ENCODE data around the gene SLC9A3. TPM values are rescaled to one million over a fixed set of nuclear protein-coding genes. Genes with fewer than 3 reads are reported as not detected.

Gene SLC9A3
- total and polyA plus RNA-seq, 2 of the 13 experiments (the other 11 are each of a cell fraction or from before 2014, with no cell fraction given) = 1.5 to 1.8 TPM

DNA sequence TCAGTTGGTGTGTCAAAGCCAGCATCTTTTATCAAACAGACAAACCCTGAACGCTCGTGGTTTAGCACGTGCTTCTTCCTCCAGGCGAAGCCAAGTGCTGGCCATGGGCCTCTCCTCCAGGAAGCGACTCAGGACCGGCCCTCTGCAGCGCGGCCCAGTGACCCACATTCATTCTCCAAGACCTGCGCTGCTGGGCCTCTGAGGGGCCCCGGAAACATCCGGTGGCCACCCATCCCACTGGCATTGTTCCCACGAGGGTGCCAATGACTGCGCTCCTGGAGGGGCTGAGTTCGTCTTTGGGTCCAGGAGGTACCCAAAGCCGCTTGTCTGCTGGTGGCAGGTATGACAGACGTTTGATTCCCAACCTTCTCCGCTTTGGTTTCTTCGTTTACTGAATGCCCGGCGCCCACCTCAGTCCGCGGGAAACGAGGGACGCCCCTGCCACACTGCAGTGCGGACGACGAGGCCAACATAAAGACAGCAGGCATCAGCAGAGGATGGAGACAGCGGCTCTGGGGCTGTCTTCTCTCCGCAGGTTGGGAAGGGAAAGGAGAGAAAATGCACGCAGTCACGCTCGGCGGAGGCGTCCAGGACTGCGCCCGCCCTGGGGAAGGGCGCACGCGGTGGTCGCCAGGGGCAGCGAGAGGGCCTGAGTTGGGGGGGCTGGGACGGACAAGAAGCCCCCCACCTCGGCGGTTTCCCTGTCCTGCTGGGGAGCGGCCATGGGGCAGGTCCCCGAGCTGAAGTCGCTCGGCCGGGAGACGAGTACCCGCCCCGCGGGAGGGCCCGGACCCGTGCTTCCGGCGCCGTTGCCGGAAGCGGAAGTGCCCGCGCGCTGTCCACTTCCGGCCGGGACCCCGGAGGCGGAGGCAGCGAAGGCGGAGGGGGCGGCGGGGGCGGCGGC is 81.7 kb downstream of the SLC9A3 start, which contains the start of gene EXOC3 (continued):
- TF ChIP-seq, protein P1, sequence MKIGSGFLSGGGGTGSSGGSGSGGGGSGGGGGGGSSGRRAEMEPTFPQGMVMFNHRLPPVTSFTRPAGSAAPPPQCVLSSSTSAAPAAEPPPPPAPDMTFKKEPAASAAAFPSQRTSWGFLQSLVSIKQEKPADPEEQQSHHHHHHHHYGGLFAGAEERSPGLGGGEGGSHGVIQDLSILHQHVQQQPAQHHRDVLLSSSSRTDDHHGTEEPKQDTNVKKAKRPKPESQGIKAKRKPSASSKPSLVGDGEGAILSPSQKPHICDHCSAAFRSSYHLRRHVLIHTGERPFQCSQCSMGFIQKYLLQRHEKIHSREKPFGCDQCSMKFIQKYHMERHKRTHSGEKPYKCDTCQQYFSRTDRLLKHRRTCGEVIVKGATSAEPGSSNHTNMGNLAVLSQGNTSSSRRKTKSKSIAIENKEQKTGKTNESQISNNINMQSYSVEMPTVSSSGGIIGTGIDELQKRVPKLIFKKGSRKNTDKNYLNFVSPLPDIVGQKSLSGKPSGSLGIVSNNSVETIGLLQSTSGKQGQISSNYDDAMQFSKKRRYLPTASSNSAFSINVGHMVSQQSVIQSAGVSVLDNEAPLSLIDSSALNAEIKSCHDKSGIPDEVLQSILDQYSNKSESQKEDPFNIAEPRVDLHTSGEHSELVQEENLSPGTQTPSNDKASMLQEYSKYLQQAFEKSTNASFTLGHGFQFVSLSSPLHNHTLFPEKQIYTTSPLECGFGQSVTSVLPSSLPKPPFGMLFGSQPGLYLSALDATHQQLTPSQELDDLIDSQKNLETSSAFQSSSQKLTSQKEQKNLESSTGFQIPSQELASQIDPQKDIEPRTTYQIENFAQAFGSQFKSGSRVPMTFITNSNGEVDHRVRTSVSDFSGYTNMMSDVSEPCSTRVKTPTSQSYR (CRISPR knock-in tag; IDR thresholded peaks at IDR 0.05; ENCODE audit: borderline replicate concordance) = no peak
- TF ChIP-seq ZNF33A (CRISPR knock-in tag; IDR thresholded peaks at IDR 0.05; ENCODE audit: borderline replicate concordance) (no peak), ZNF232 (CRISPR knock-in tag; IDR thresholded peaks at IDR 0.05; ENCODE audit: borderline replicate concordance) (0 out of 2 replicates have a peak, but pooled peaks have one; percentile 4), FOXK2 (IDR thresholded peaks at IDR 0.05) (no peak), MATR3 (CRISPR knock-in tag; IDR thresholded peaks at IDR 0.05) (no peak), SRSF4 (IDR thresholded peaks at IDR 0.05; ENCODE audit: low read depth, low read length, poor library complexity, severe bottlenecking) (no peak), KLF15 (CRISPR knock-in tag; IDR thresholded peaks at IDR 0.05; ENCODE audit: borderline replicate concordance) (peak; percentile 72; the same call in 1 of the 2 replicates), SP4 (CRISPR knock-in tag; IDR thresholded peaks at IDR 0.05) (0 out of 2 replicates have a peak, but pooled peaks have one; percentile 21)
- TF ChIP-seq, protein P2, sequence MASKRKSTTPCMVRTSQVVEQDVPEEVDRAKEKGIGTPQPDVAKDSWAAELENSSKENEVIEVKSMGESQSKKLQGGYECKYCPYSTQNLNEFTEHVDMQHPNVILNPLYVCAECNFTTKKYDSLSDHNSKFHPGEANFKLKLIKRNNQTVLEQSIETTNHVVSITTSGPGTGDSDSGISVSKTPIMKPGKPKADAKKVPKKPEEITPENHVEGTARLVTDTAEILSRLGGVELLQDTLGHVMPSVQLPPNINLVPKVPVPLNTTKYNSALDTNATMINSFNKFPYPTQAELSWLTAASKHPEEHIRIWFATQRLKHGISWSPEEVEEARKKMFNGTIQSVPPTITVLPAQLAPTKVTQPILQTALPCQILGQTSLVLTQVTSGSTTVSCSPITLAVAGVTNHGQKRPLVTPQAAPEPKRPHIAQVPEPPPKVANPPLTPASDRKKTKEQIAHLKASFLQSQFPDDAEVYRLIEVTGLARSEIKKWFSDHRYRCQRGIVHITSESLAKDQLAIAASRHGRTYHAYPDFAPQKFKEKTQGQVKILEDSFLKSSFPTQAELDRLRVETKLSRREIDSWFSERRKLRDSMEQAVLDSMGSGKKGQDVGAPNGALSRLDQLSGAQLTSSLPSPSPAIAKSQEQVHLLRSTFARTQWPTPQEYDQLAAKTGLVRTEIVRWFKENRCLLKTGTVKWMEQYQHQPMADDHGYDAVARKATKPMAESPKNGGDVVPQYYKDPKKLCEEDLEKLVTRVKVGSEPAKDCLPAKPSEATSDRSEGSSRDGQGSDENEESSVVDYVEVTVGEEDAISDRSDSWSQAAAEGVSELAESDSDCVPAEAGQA (IDR thresholded peaks at IDR 0.05; ENCODE audit: low read depth) = no peak
- TF ChIP-seq, protein P2 (CRISPR knock-in tag; IDR thresholded peaks at IDR 0.05; ENCODE audit: borderline replicate concordance) = no peak; the same call in 1 of the 2 replicates
- TF ChIP-seq, protein P3, sequence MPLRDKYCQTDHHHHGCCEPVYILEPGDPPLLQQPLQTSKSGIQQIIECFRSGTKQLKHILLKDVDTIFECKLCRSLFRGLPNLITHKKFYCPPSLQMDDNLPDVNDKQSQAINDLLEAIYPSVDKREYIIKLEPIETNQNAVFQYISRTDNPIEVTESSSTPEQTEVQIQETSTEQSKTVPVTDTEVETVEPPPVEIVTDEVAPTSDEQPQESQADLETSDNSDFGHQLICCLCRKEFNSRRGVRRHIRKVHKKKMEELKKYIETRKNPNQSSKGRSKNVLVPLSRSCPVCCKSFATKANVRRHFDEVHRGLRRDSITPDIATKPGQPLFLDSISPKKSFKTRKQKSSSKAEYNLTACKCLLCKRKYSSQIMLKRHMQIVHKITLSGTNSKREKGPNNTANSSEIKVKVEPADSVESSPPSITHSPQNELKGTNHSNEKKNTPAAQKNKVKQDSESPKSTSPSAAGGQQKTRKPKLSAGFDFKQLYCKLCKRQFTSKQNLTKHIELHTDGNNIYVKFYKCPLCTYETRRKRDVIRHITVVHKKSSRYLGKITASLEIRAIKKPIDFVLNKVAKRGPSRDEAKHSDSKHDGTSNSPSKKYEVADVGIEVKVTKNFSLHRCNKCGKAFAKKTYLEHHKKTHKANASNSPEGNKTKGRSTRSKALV (CRISPR knock-in tag; IDR thresholded peaks at IDR 0.05) = 0 out of 2 replicates have a peak, but pooled peaks have one; percentile 45
- TF ChIP-seq, protein P4, sequence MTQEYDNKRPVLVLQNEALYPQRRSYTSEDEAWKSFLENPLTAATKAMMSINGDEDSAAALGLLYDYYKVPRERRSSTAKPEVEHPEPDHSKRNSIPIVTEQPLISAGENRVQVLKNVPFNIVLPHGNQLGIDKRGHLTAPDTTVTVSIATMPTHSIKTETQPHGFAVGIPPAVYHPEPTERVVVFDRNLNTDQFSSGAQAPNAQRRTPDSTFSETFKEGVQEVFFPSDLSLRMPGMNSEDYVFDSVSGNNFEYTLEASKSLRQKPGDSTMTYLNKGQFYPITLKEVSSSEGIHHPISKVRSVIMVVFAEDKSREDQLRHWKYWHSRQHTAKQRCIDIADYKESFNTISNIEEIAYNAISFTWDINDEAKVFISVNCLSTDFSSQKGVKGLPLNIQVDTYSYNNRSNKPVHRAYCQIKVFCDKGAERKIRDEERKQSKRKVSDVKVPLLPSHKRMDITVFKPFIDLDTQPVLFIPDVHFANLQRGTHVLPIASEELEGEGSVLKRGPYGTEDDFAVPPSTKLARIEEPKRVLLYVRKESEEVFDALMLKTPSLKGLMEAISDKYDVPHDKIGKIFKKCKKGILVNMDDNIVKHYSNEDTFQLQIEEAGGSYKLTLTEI (CRISPR knock-in tag; conservative IDR thresholded peaks at IDR 0.05) = no peak
- TF ChIP-seq, protein P5, sequence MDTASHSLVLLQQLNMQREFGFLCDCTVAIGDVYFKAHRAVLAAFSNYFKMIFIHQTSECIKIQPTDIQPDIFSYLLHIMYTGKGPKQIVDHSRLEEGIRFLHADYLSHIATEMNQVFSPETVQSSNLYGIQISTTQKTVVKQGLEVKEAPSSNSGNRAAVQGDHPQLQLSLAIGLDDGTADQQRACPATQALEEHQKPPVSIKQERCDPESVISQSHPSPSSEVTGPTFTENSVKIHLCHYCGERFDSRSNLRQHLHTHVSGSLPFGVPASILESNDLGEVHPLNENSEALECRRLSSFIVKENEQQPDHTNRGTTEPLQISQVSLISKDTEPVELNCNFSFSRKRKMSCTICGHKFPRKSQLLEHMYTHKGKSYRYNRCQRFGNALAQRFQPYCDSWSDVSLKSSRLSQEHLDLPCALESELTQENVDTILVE (CRISPR knock-in tag; IDR thresholded peaks at IDR 0.05) = peak; percentile 63; the same call in 1 of the 2 replicates

All from HepG2 (cell line).